PC-9 (cell line): ENCODE data around the gene TFAP2B. TPM values are rescaled to one million over a fixed set of nuclear protein-coding genes. Genes with fewer than 3 reads are reported as not detected.

Experiments used
- BruUV-seq: library from RNA; stranded (reverse); fragments of 400-500 nt; replicated peaks from 2 replicates; lab custom pipeline; 2021; lab: Mats Ljungman, UMichigan
- CTCF ChIA-PET: fragments of 300-600 bp; sonication (Branson Sonifier 250); formaldehyde crosslinking; loops from one replicate; lab custom pipeline; 2022; ENCODE audit warnings: antibody characterized with exemption; lab: Charles Lee
- POLR2A ChIA-PET: fragments of 300-600 bp; sonication (Branson Sonifier 250); formaldehyde crosslinking; loops from one replicate; lab custom pipeline; 2022; ENCODE audit warnings: antibody characterized with exemption; ENCODE audit not compliant: unreplicated experiment; lab: Charles Lee
- DNase-seq, 2 experiments: peaks; one replicate each; pipeline versions ENCODE4 v3.0.0 to v3.0.0-alpha.2; 2015 to 2022; ENCODE audit warnings: mixed read lengths in 1 of 2
- H2AFZ ChIP-seq: fragments of 200-600 bp; sonication (generic); 2 replicates; pipeline ENCODE4 v1.8.1; 2017; ENCODE audit warnings: antibody characterized with exemption
- H3F3A ChIP-seq: fragments of 200-600 bp; sonication (generic); 2 replicates; pipeline ENCODE4 v1.8.1; 2017; ENCODE audit warnings: antibody characterized with exemption, mild to moderate bottlenecking, low read depth; ENCODE audit not compliant: insufficient read depth
- H3K27ac ChIP-seq: fragments of 200-600 bp; sonication (generic); 2 replicates; pipeline ENCODE4 v1.6.1; 2016; ENCODE audit warnings: mixed run types
- H3K27me3 ChIP-seq: fragments of 200-600 bp; sonication (generic); 2 replicates; pipeline ENCODE4 v1.6.1; 2016; ENCODE audit warnings: low read depth, mixed run types; ENCODE audit not compliant: insufficient read depth
- H3K36me3 ChIP-seq: fragments of 200-600 bp; sonication (generic); 2 replicates; pipeline ENCODE4 v1.6.1; 2016; ENCODE audit warnings: low read depth, mixed run types
- H3K4me1 ChIP-seq: fragments of 200-600 bp; sonication (generic); replicated peaks from 2 replicates; pipeline ENCODE4 v1.6.1; 2016; ENCODE audit warnings: mixed run types; ENCODE audit not compliant: insufficient read depth
- H3K4me2 ChIP-seq: fragments of 200-600 bp; sonication (generic); 2 replicates; pipeline ENCODE4 v1.6.1; 2017; ENCODE audit warnings: mixed run types
- H3K4me3 ChIP-seq: fragments of 200-600 bp; sonication (generic); 2 replicates; pipeline ENCODE4 v1.6.1; 2016; ENCODE audit warnings: mixed run types
- H3K79me2 ChIP-seq: fragments of 200-600 bp; sonication (generic); 2 replicates; pipeline ENCODE4 v1.6.1; 2017; ENCODE audit warnings: low read depth, mixed run types
- H3K9me2 ChIP-seq: fragments of 200-600 bp; sonication (generic); 2 replicates; pipeline ENCODE4 v1.8.1; 2017; ENCODE audit warnings: mild to moderate bottlenecking; ENCODE audit not compliant: insufficient read depth
- H3K9me3 ChIP-seq: fragments of 200-600 bp; sonication (generic); 2 replicates; pipeline ENCODE4 v1.8.1; 2016; ENCODE audit warnings: low read depth; ENCODE audit not compliant: insufficient read depth
- H4K20me1 ChIP-seq: fragments of 200-600 bp; sonication (generic); 2 replicates; pipeline ENCODE4 v1.8.1; 2017; ENCODE audit not compliant: insufficient read depth
- EZH2 ChIP-seq: fragments of 200-600 bp; sonication (generic); IDR thresholded peaks from 2 replicates; pipeline ENCODE4 v1.8.0; 2017; ENCODE audit warnings: antibody characterized with exemption, low read depth
- intact Hi-C: fragments of 100-400 bp; cut with micrococcal nuclease; formaldehyde crosslinking; loops from one replicate; pipeline ENCODE4 v1.10.0; 2022; ENCODE audit not compliant: unreplicated experiment
- total RNA-seq: library from RNA; stranded (reverse); gene quantifications from 2 replicates; pipeline ENCODE4 v1.2.3, GENCODE V29; 2021
- TF ChIP-seq, protein P1 (sequence below): fragments of 200-600 bp; sonication (generic); conservative IDR thresholded peaks from 2 replicates; pipeline ENCODE4 v1.6.1; 2017; ENCODE audit warnings: mixed run types, antibody characterized with exemption, mild to moderate bottlenecking, moderate library complexity

Gene TFAP2B
- total RNA-seq, 1 experiment from 2014 or later: not detected

DNA sequence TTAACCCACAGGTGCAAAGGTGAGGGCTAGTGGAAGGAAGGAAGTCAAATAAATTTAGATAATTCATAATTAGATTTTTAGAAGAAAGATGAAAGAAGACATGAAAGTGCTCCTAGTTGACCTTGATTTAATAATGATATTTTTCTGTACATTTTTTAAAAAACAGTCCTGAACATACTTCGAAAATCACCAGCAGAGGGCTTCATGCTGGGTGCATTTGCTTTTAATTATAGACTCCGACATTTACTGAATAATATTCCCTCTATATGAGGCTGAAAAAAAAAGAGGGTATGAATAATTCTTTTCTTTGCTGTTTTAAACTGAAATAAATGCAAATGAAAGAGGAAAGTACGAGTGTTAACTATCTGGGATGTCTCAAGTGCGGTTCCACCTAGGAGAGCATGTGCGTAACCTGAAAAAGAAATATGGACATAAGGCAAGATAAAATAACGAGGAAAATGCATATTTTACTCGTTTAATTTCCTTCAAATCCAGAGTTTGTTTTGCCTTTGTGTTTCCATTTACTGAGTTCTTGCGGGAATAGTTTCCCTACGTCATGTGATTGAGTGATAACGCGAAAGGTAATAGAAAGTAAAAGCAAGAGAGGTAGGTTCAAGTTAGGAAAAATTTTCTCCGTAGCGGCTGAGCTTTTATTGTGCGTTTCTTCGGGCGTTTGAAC is 3.1 kb upstream of the TFAP2B start:
- CTCF ChIA-PET: no interaction called here
- no peak for DNase-seq
- peak overlapping the region; percentile 92 for H3K4me2 ChIP-seq

GRCh38 chr6:50816115-50816675 is 2.5 kb upstream of the TFAP2B start:
- peak; percentile 48 to 53 for DNase-seq
- intact Hi-C loops: loop anchor here (1.0 to 10.0 kb wide), 4 partner anchors 729 to 1205 kb away; no protein-coding TSS in a partner anchor
- TF ChIP-seq, protein P1, sequence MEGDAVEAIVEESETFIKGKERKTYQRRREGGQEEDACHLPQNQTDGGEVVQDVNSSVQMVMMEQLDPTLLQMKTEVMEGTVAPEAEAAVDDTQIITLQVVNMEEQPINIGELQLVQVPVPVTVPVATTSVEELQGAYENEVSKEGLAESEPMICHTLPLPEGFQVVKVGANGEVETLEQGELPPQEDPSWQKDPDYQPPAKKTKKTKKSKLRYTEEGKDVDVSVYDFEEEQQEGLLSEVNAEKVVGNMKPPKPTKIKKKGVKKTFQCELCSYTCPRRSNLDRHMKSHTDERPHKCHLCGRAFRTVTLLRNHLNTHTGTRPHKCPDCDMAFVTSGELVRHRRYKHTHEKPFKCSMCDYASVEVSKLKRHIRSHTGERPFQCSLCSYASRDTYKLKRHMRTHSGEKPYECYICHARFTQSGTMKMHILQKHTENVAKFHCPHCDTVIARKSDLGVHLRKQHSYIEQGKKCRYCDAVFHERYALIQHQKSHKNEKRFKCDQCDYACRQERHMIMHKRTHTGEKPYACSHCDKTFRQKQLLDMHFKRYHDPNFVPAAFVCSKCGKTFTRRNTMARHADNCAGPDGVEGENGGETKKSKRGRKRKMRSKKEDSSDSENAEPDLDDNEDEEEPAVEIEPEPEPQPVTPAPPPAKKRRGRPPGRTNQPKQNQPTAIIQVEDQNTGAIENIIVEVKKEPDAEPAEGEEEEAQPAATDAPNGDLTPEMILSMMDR: peak; percentile 85
- TF ChIP-seq EZH2: no peak
- Histone ChIP-seq H3K79me2 (no peaks in the 10 kb centered on the region), H3K36me3 (no peaks in the 10 kb centered on the region), H2AFZ (peak overlapping the region; percentile 79), H3F3A (no peaks in the 10 kb centered on the region), H3K4me3 (peak overlapping the region; percentile 57), H3K9me2 (no peaks in the 10 kb centered on the region), H4K20me1 (no peaks in the 10 kb centered on the region), H3K4me2 (peak overlapping the region; percentile 92), H3K9me3 (no peaks in the 10 kb centered on the region), H3K27me3 (peaks cover 9% of the 10 kb centered on the region; the same call in 1 of the 2 replicates), H3K4me1 (no peaks in the 10 kb centered on the region), H3K27ac (no peak overlapping the region)
- BruUV-seq: no TSS peak
- CTCF ChIA-PET: no interaction called here
- POLR2A ChIA-PET: no interaction called here

More for the DNA sequence above, 3.1 kb upstream of the TFAP2B start:
- BruUV-seq: no TSS peak
- POLR2A ChIA-PET: no interaction called here
- peaks cover 7% of the 10 kb centered on the region; the same call in 1 of the 2 replicates for H3K27me3 ChIP-seq
- no peaks in the 10 kb centered on the region for H3K36me3 ChIP-seq
- no peaks in the 10 kb centered on the region for H3K9me2 ChIP-seq
- TF ChIP-seq, protein P1: 0 out of 2 replicates have a peak, but pooled peaks have one; percentile 8
- no peak for TF ChIP-seq EZH2
- H3F3A ChIP-seq: no peaks in the 10 kb centered on the region
- peak overlapping the region; percentile 57 for H3K4me3 ChIP-seq
- peak overlapping the region; percentile 79 for H2AFZ ChIP-seq
- no peaks in the 10 kb centered on the region for H3K79me2 ChIP-seq
- intact Hi-C loops: loop anchor here (1.0 to 10.0 kb wide), 4 partner anchors 729 to 1205 kb away; no protein-coding TSS in a partner anchor
- no peak overlapping the region for H3K27ac ChIP-seq
- no peaks in the 10 kb centered on the region for H3K9me3 ChIP-seq
- no peaks in the 10 kb centered on the region for H4K20me1 ChIP-seq
- H3K4me1 ChIP-seq: no peaks in the 10 kb centered on the region

DNA sequence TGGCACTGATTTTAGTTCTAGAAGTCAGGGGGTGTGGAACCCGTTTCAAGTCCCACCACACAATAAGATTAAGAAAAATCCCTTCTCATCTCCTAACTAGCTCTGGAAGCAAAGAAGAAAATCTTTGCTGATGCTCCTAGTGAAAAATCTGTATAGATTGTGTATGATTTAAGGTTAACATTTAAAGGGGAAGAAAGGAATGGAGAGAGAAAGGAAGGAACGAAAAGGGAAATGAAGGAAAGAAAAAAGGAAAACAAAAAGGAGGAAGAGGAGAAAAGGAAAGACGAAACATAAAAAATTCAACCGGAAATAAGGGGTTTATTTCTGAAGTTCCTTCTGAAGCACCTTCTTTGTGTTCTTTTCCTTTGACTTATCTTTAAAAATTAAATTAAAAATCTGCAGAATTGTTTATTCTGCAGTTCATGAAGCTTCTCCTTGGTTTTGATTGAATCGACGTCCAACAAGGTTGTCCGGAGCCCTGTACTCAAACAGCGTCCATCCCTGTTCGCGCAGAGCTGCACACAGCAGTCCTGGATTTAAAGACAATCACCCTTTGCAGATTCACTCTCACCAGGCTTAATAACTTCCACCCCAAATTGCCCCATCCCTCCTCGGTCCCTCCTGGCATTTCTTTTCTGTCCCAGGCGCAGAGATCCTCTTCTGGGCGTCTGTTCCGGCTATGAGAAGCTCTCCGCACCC is 1.6 kb upstream of the TFAP2B start:
- H3K27ac ChIP-seq: no peak overlapping the region
- TF ChIP-seq, protein P1: no peak
- TF ChIP-seq EZH2: no peak
- H4K20me1 ChIP-seq: no peaks in the 10 kb centered on the region
- DNase-seq: no peak
- ChIA-PET POLR2A (no interaction called here), CTCF (no interaction called here)
- no peak overlapping the region for H3K4me2 ChIP-seq
- H3K4me3 ChIP-seq: no peak overlapping the region
- intact Hi-C loops: loop anchor here (1.0 to 10.0 kb wide), 4 partner anchors 728 to 1204 kb away; no protein-coding TSS in a partner anchor
- H3K9me3 ChIP-seq: no peaks in the 10 kb centered on the region
- no TSS peak for BruUV-seq
- H3K27me3 ChIP-seq: peaks cover 14% of the 10 kb centered on the region; the same call in 1 of the 2 replicates
- no peaks in the 10 kb centered on the region for H3K79me2 ChIP-seq
- no peak overlapping the region for H2AFZ ChIP-seq
- no peaks in the 10 kb centered on the region for H3F3A ChIP-seq
- no peaks in the 10 kb centered on the region for H3K4me1 ChIP-seq
- no peaks in the 10 kb centered on the region for H3K36me3 ChIP-seq
- no peaks in the 10 kb centered on the region for H3K9me2 ChIP-seq
